Endothelial cell of umbilical vein (primary cell): ENCODE results near the gene DEPDC5. TPM values are rescaled to one million over a fixed set of nuclear protein-coding genes. Genes with fewer than 3 reads are reported as not detected.

Experiments
- BruUV-seq: library from RNA; stranded (reverse); fragments of 400-500 nt; replicated peaks from 2 replicates; lab custom pipeline; 2021; lab: Mats Ljungman, UMichigan
- CTCF ChIA-PET: fragments of 300-600, 350-600 bp; sonication (Branson Sonifier 250); formaldehyde crosslinking; loops from one replicate; lab custom pipeline; 2021; ENCODE audit warnings: antibody characterized with exemption, inconsistent platforms; lab: Charles Lee
- POLR2A ChIA-PET: fragments of 300-600, 350-600 bp; sonication (Branson Sonifier 250); formaldehyde crosslinking; loops from one replicate; lab custom pipeline; 2021; ENCODE audit warnings: antibody characterized with exemption, inconsistent platforms; lab: Charles Lee
- DNase-seq: peaks from one replicate; pipeline ENCODE4 v3.0.0-alpha.2; 2011; ENCODE audit warnings: low read depth, low spot score
- FAIRE-seq: peaks from 2 replicates; lab custom pipeline; 2011; peaks lifted over from hg19 to GRCh38; lab: Jason Lieb, UNC
- H2AFZ ChIP-seq: 2 replicates; pipeline ENCODE4 v1.6.0; 2012; ENCODE audit warnings: low read depth, low read length, control low read depth, inconsistent platforms
- H3K27ac ChIP-seq: 2 replicates; pipeline ENCODE4 v1.5.1; 2011; ENCODE audit warnings: low read depth, mild to moderate bottlenecking, control low read depth, low read length, moderate library complexity; ENCODE audit not compliant: insufficient read depth
- H3K27me3 ChIP-seq, 2 experiments: 2 replicates each; pipeline versions ENCODE4 v1.6.0 to v1.6.1; 2011; ENCODE audit warnings: low read length in 2 of 2, mixed read lengths in 1 of 2; ENCODE audit not compliant: control insufficient read depth in 2 of 2, insufficient read depth in 2 of 2
- H3K36me3 ChIP-seq, 2 experiments: 2 replicates in 1 of 2; 3 replicates in 1 of 2; pipeline ENCODE4 v1.5.1; 2011; ENCODE audit warnings: low read length in 2 of 2, mild to moderate bottlenecking in 1 of 2, moderate library complexity in 1 of 2; ENCODE audit not compliant: control insufficient read depth in 2 of 2, insufficient read depth in 2 of 2; ENCODE audit errors: extremely low read depth in 1 of 2
- H3K4me1 ChIP-seq: 3 replicates; pipeline ENCODE4 v1.5.1; 2011; ENCODE audit warnings: mild to moderate bottlenecking, low read length; ENCODE audit not compliant: control insufficient read depth, insufficient read depth; ENCODE audit errors: extremely low read depth
- H3K4me2 ChIP-seq: 2 replicates; pipeline ENCODE4 v1.6.1; 2011; ENCODE audit warnings: low read length, control low read depth, mixed read lengths; ENCODE audit not compliant: insufficient read depth
- H3K4me3 ChIP-seq, 3 experiments: fragments of 200-600 bp in 1 of 3; sonication (generic), shearing (Covaris generic) in 1 of 3; replicated peaks in 1 of 3; 2 replicates each; pipeline ENCODE4 v1.5.1; 2011 to 2016; ENCODE audit warnings: control low read depth in 3 of 3, low read length in 3 of 3, mild to moderate bottlenecking in 2 of 3, inconsistent platforms in 1 of 3, low read depth in 1 of 3, moderate library complexity in 1 of 3; ENCODE audit not compliant: insufficient read depth in 1 of 3
- H3K79me2 ChIP-seq: 2 replicates; pipeline ENCODE4 v1.6.0; 2012; ENCODE audit warnings: low read length, inconsistent platforms; ENCODE audit not compliant: control insufficient read depth, insufficient read depth
- H3K9ac ChIP-seq: replicated peaks from 2 replicates; pipeline ENCODE3; 2011; ENCODE audit warnings: low read length, control low read depth; ENCODE audit not compliant: insufficient read depth; ENCODE audit errors: extremely low read depth
- H3K9me1 ChIP-seq: replicated peaks from 3 replicates; pipeline ENCODE4 v1.6.0; 2011; ENCODE audit warnings: mild to moderate bottlenecking, low read length; ENCODE audit not compliant: control insufficient read depth, insufficient read depth; ENCODE audit errors: extremely low read depth
- H3K9me3 ChIP-seq: replicated peaks from 2 replicates; pipeline ENCODE4 v1.5.1; 2012; ENCODE audit warnings: low read length, inconsistent platforms; ENCODE audit not compliant: control insufficient read depth, insufficient read depth
- H4K20me1 ChIP-seq: replicated peaks from 2 replicates; pipeline ENCODE3; 2011; ENCODE audit warnings: mild to moderate bottlenecking, low read length; ENCODE audit not compliant: control insufficient read depth, insufficient read depth; ENCODE audit errors: extremely low read depth
- EZH2 ChIP-seq: IDR thresholded peaks from 2 replicates; pipeline ENCODE4 v1.6.1; 2012; ENCODE audit warnings: borderline replicate concordance, low read depth, mild to moderate bottlenecking, moderate library complexity, low read length, inconsistent platforms; ENCODE audit not compliant: severe bottlenecking
- FOS ChIP-seq: IDR thresholded peaks from 2 replicates; pipeline ENCODE4 v1.6.1; 2011; ENCODE audit warnings: mild to moderate bottlenecking, low read length, moderate library complexity, borderline replicate concordance; ENCODE audit not compliant: insufficient read depth
- GATA2 ChIP-seq: IDR thresholded peaks from 2 replicates; pipeline ENCODE4 v1.7.0; 2011; ENCODE audit warnings: low read depth, mild to moderate bottlenecking, moderate library complexity, mixed read lengths, low read length; ENCODE audit not compliant: insufficient read length, insufficient read depth
- JUN ChIP-seq: IDR thresholded peaks from 2 replicates; pipeline ENCODE4 v1.6.1; 2011; ENCODE audit warnings: borderline replicate concordance, low read depth; ENCODE audit not compliant: insufficient read length, insufficient read depth
- MYC ChIP-seq: IDR thresholded peaks from one replicate; pipeline ENCODE4 v1.6.1; 2011; ENCODE audit warnings: mild to moderate bottlenecking, low read depth, low read length
- POLR2A ChIP-seq: IDR thresholded peaks from 2 replicates; pipeline ENCODE4 v1.6.1; 2012; ENCODE audit warnings: low read depth, mild to moderate bottlenecking, control low read depth, low read length
- POLR2AphosphoS5 ChIP-seq: IDR thresholded peaks from 2 replicates; pipeline ENCODE4 v1.6.1; 2012; ENCODE audit warnings: low read depth, mild to moderate bottlenecking, control low read depth, low read length, moderate library complexity; ENCODE audit not compliant: insufficient read depth
- dilution Hi-C: fragments of 300-500 bp; cut with MboI; formaldehyde crosslinking; loops from one replicate; pipeline ENCODE4 v1.15.0; 2019; ENCODE audit warnings: low sequenced_read_pairs; ENCODE audit not compliant: extremely low pct_ligation_motif_present
- intact Hi-C: fragments of 100-400 bp; cut with micrococcal nuclease; formaldehyde crosslinking; loops from one replicate; pipeline ENCODE4 v1.10.0; 2022
- polyA plus RNA-seq, 4 experiments: library from polyadenylated mRNA; depleted of rRNA in 3 of 4; stranded (reverse) in 3 of 4; unstranded in 1 of 4; fragments of >200 nt; gene quantifications; 2 replicates each; pipeline versions ENCODE4 v1.2.1 to v1.2.3, GENCODE V29; 2011 to 2012; ENCODE audit warnings: missing spikeins in 1 of 4
- total RNA-seq: library from RNA; stranded (reverse); gene quantifications from 2 replicates; pipeline ENCODE4 v1.2.3, GENCODE V29; 2021
- TF ChIP-seq, protein P1 (sequence below): IDR thresholded peaks from 2 replicates; pipeline ENCODE4 v1.6.1; 2011; ENCODE audit not compliant: insufficient read depth, insufficient read length
- TF ChIP-seq, protein P2 (sequence below), 2 donors: IDR thresholded peaks; 1 replicate in 1 of 2; 2 replicates in 1 of 2; pipeline ENCODE4 v1.5.1; 2011; ENCODE audit warnings: low read length in 2 of 2, mild to moderate bottlenecking in 2 of 2, moderate library complexity in 2 of 2, control low read depth in 1 of 2, inconsistent platforms in 1 of 2, low read depth in 1 of 2; ENCODE audit not compliant: insufficient read depth in 1 of 2; ENCODE audit errors: extremely low read depth in 1 of 2

The DEPDC5 gene
- total and polyA plus RNA-seq, 2 donors (not counting 3 experiments of a cell fraction or from before 2014, with no cell fraction given): 13.1 to 36.6 TPM

GRCh38 chr22:31747441-31747840 lies 6.4 kb upstream of the DEPDC5 start:
- Histone ChIP-seq H3K4me2 (no peak overlapping the region), H3K9ac (no peak overlapping the region), H3K9me3 (no peaks in the 10 kb centered on the region), H2AFZ (no peak overlapping the region), H3K4me1 (peaks cover 20% of the 10 kb centered on the region), H3K9me1 (no peaks in the 10 kb centered on the region), H4K20me1 (no peaks in the 10 kb centered on the region), H3K4me3 (no peak overlapping the region), H3K36me3 (peaks cover 0 to 5% of the 10 kb centered on the region in 2 experiments), H3K79me2 (peaks cover 62% of the 10 kb centered on the region), H3K27me3 (no peaks in the 10 kb centered on the region), H3K27ac (no peak overlapping the region)
- dilution Hi-C loops (no loop called here), intact Hi-C loops (no loop called here)
- no peak for DNase-seq
- no peak for FAIRE-seq
- CTCF ChIA-PET: interaction anchor here (1.7 kb wide), 1 partner anchor 223 kb away, joined by 3 read pairs; no protein-coding TSS in a partner anchor
- POLR2A ChIA-PET: no interaction called here
- BruUV-seq: no TSS peak
- TF ChIP-seq JUN: no peak
- no peak for TF ChIP-seq MYC
- TF ChIP-seq, protein P1, sequence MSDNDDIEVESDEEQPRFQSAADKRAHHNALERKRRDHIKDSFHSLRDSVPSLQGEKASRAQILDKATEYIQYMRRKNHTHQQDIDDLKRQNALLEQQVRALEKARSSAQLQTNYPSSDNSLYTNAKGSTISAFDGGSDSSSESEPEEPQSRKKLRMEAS: no peak
- no peak for TF ChIP-seq POLR2A
- no peak for TF ChIP-seq POLR2AphosphoS5
- no peak for TF ChIP-seq EZH2
- no peak for TF ChIP-seq GATA2
- TF ChIP-seq, protein P2, sequence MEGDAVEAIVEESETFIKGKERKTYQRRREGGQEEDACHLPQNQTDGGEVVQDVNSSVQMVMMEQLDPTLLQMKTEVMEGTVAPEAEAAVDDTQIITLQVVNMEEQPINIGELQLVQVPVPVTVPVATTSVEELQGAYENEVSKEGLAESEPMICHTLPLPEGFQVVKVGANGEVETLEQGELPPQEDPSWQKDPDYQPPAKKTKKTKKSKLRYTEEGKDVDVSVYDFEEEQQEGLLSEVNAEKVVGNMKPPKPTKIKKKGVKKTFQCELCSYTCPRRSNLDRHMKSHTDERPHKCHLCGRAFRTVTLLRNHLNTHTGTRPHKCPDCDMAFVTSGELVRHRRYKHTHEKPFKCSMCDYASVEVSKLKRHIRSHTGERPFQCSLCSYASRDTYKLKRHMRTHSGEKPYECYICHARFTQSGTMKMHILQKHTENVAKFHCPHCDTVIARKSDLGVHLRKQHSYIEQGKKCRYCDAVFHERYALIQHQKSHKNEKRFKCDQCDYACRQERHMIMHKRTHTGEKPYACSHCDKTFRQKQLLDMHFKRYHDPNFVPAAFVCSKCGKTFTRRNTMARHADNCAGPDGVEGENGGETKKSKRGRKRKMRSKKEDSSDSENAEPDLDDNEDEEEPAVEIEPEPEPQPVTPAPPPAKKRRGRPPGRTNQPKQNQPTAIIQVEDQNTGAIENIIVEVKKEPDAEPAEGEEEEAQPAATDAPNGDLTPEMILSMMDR (IDR thresholded peaks at IDR 0.05; ENCODE audit: extremely low read depth in 1 of 2, insufficient read depth in 1 of 2, low read depth in 1 of 2, low read length in 2 of 2): no peak
- TF ChIP-seq FOS: no peak
